ENCODE data around the gene SLC12A5. TPM values are rescaled to one million over a fixed set of nuclear protein-coding genes. Genes with fewer than 3 reads are reported as not detected.

SLC12A5 gene
- total RNA-seq, 4 donors from 2014 or later: not detected

DNA sequence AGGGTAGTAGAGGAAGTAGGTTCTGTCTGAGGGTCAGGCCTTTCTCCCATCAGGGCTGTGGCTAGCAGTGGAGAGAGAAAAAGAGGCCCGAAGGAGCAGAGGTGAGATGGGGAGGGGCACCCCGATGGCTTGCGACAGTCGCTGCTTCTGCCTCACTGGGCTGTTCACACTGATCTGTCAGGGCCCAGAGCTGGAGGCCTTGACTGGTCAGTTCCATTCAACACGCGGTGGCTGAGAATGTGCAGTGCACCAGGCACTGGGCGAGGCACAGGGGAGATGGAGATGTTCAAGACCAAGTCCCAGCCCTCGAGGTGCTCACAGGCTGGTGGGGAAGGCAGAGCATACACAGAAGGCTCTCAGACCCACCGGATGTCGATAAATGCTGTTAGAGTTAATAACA, 21.4 kb downstream of the SLC12A5 start:
- no peaks in the 10 kb centered on the region for H3K4me1 ChIP-seq
- peaks cover 15% of the 10 kb centered on the region for H3K27me3 ChIP-seq
- intact Hi-C loops (cut with DNase I; ENCODE audit: low total_unique reads): no loop called here
- in situ Hi-C loops (cut with MboI; ENCODE audit: low pct_ligation_motif_present in 1 of 4, low pct_unique_long_range_greater_than_20kb in 1 of 4, low sequenced_read_pairs in 3 of 4): no loop called here
- WGBS, 2 donors (ENCODE audit: low coverage in 1 of 2): 67% methylated on average over 10 of the region's 10 CpGs; no CpG with 5 or more reads in 1 of the 2 donors
- no peak for DNase-seq
- TF ChIP-seq CTCF (IDR thresholded peaks at IDR 0.05) (no peak), POLR2AphosphoS5 (IDR thresholded peaks at IDR 0.05) (no peak), EP300 (IDR thresholded peaks at IDR 0.05; ENCODE audit: low read depth) (no peak), POLR2A (IDR thresholded peaks at IDR 0.05) (no peak)
- H3K4me3 ChIP-seq: no peak overlapping the region
- no peak overlapping the region for H3K27ac ChIP-seq
- no peaks in the 10 kb centered on the region for H3K36me3 ChIP-seq
- no peaks in the 10 kb centered on the region for H3K9me3 ChIP-seq

DNA sequence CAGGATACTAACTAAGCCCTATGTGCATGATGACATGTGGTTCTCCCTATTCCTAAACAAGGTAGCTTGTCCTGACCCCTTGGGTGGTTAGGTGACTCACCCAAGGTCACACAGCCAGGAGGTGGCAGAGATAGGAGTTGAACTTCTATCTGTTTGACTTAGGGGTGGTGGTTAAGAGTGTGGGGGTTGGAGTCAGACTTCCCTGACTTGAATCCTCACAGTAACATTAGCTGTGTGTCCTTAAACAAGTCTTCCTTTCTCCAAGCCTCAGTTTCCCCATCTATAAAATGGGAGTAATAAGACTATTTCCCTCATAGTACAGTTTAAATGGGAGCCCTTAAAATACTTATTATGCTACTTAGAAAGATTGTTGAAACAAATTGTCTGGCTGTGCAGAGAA, 21.9 kb downstream of the SLC12A5 start:
- Histone ChIP-seq H3K27ac (no peak overlapping the region), H3K4me1 (no peaks in the 10 kb centered on the region), H3K27me3 (peaks cover 12% of the 10 kb centered on the region), H3K4me3 (no peak overlapping the region), H3K36me3 (no peaks in the 10 kb centered on the region), H3K9me3 (no peaks in the 10 kb centered on the region)
- intact Hi-C loops (cut with DNase I; ENCODE audit: low total_unique reads): no loop called here
- in situ Hi-C loops (cut with MboI; ENCODE audit: low pct_ligation_motif_present in 1 of 4, low pct_unique_long_range_greater_than_20kb in 1 of 4, low sequenced_read_pairs in 3 of 4): no loop called here
- no peak for DNase-seq
- no peak for TF ChIP-seq CTCF (IDR thresholded peaks at IDR 0.05)
- no peak for TF ChIP-seq EP300 (IDR thresholded peaks at IDR 0.05; ENCODE audit: low read depth)
- TF ChIP-seq POLR2A (IDR thresholded peaks at IDR 0.05): no peak
- no peak for TF ChIP-seq POLR2AphosphoS5 (IDR thresholded peaks at IDR 0.05)

DNA sequence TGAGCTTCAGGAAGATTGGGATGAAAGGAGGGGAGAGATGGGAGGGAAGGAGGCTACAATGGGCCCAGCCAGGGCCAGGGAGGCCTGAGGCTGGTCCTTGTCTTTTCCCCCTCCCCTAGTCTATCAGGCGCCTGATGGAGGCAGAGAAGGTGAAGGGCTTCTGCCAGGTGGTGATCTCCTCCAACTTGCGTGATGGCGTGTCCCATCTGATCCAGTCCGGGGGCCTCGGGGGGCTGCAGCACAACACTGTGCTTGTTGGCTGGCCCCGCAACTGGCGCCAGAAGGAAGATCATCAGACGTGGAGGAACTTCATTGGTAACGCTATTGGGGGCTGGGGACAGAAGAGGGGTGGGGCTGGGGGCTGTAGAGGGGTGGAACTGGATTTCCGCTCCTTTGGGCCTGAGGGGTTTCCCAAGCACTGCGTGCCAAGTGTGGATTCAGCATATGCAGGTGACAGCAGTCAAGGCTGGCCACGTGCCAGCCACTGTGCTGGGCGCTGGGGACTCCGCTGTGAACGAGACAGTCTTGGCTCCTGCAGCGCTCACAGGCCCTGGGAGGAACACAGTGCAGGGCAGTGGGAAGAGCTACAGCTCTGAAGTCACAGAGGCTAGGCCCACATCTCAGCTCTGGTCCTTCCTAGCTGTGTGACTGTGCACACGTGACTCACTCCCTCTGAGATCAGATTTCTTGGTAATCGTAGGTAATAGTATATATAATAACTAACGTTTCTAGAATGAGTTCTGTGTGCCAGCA, 22.7 kb downstream of the SLC12A5 start:
- H3K27me3 ChIP-seq: peaks cover 6% of the 10 kb centered on the region
- in situ Hi-C loops (cut with MboI; ENCODE audit: low pct_ligation_motif_present in 1 of 4, low pct_unique_long_range_greater_than_20kb in 1 of 4, low sequenced_read_pairs in 3 of 4): no loop called here
- H3K9me3 ChIP-seq: no peaks in the 10 kb centered on the region
- H3K4me3 ChIP-seq: no peak overlapping the region
- no peak for DNase-seq
- H3K27ac ChIP-seq: no peak overlapping the region
- WGBS, 2 donors (ENCODE audit: low coverage in 1 of 2): 65 to 69% methylated on average over 4 to 19 of the region's 19 CpGs
- TF ChIP-seq EP300 (IDR thresholded peaks at IDR 0.05; ENCODE audit: low read depth): no peak
- no peak for TF ChIP-seq POLR2A (IDR thresholded peaks at IDR 0.05)
- TF ChIP-seq CTCF (IDR thresholded peaks at IDR 0.05): no peak
- no peak for TF ChIP-seq POLR2AphosphoS5 (IDR thresholded peaks at IDR 0.05)
- intact Hi-C loops (cut with DNase I; ENCODE audit: low total_unique reads): no loop called here
- H3K4me1 ChIP-seq: no peaks in the 10 kb centered on the region
- H3K36me3 ChIP-seq: no peaks in the 10 kb centered on the region

- intact Hi-C loops (cut with DNase I; ENCODE audit: low total_unique reads): no loop called here
Observed at GRCh38 chr20:46053416-46053815, 24.4 kb downstream of the SLC12A5 start.

More at GRCh38 chr20:46053416-46053815, 24.4 kb downstream of the SLC12A5 start:
- Histone ChIP-seq H3K36me3 (no peaks in the 10 kb centered on the region), H3K27ac (no peak overlapping the region), H3K4me3 (no peak overlapping the region), H3K27me3 (peaks cover 18% of the 10 kb centered on the region), H3K9me3 (no peaks in the 10 kb centered on the region), H3K4me1 (peaks cover 4 to 14% (median 8%) of the 10 kb centered on the region in 4 donors)
- in situ Hi-C loops (cut with MboI; ENCODE audit: low pct_ligation_motif_present in 1 of 4, low pct_unique_long_range_greater_than_20kb in 1 of 4, low sequenced_read_pairs in 3 of 4): no loop called here
- WGBS, 2 donors (ENCODE audit: low coverage in 1 of 2): 88 to 100% methylated on average over 6 to 8 of the region's 8 CpGs
- DNase-seq: no peak
- TF ChIP-seq EP300 (IDR thresholded peaks at IDR 0.05; ENCODE audit: low read depth): no peak
- no peak for TF ChIP-seq POLR2A (IDR thresholded peaks at IDR 0.05)
- TF ChIP-seq CTCF (IDR thresholded peaks at IDR 0.05): no peak
- TF ChIP-seq POLR2AphosphoS5 (IDR thresholded peaks at IDR 0.05): no peak

All from transverse colon (tissue), 4 donors.